GM19395 (cell line): Measurements from ENCODE around the gene COL21A1.
A peak's percentile ranks its signal among the peaks of the same experiment; 100 is the strongest.
"Not testable (repeated sequence)": the region's sequence is repeated elsewhere in the genome, so short reads cannot be mapped to it uniquely, and the experiment has no call there.

Experiments used
- ATAC-seq: cut with Tn5 transposase; IDR thresholded peaks from one replicate; pipeline ENCODE4 v1.9.1; 2021; ENCODE audit warnings: mild to moderate bottlenecking, moderate library complexity; ENCODE audit not compliant: unreplicated experiment

Gene COL21A1

DNA sequence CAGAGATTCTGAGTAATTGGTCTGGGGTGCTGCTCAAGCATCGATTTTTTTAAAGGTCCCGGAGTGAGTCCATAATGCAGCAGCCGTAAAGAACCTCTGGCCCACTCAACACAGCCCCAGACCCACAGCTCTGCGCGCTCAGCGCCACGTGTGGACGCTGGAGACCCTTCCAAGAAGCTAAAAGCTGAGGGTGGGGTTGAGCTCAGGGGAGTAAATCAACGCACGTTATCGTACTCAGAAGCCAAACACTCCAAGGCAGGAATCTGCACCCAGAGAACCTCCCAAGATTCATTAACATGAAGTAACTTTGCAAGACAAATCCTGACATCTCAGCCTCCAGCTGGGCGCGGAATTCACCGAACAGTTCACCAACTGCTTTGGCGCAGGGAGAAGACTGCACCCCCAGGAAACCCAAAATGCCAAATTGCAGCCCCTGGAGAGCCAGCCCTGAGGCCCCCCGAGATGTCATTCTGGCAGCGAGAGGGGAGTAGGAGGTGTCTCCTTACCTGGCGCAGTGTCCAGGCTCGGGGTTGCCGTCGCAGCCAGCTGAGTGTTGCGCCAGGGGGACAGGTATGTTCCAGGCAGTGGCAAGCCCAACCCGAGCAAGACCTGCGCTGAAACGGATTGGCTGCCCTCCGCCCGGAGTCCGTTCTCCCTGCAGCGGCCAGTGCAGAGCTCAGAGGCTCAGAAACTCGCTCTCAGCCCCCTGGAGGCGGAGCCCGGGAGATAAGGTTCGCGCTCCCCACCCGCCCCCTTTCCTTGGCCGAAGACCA lies at the start of gene COL21A1:
COL21A1 (minus strand) TSS at position 700 of the 773 bp plus-strand sequence. CDS start 64,962 bp downstream, outside the sequence.
- ATAC-seq: no peak

DNA sequence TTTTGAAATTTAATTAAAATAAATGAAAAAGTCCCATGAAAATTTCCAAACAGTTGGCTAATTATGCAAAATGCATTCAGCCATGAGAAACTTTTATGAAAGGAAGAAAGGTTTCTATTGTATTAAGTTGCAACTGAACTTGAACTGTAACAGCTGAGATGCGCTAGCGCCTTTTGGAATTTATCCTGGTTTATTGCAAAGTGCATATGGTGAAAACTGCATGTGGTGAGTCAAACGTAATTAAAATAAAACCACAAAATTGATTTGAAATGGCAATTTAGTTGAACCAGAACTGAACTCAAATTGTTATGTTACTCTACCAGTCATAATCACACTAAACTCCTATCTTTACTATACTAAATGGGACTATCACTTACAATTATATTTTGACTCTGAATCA lies 46.4 kb upstream of the COL21A1 start:
- ATAC-seq: no peak

DNA sequence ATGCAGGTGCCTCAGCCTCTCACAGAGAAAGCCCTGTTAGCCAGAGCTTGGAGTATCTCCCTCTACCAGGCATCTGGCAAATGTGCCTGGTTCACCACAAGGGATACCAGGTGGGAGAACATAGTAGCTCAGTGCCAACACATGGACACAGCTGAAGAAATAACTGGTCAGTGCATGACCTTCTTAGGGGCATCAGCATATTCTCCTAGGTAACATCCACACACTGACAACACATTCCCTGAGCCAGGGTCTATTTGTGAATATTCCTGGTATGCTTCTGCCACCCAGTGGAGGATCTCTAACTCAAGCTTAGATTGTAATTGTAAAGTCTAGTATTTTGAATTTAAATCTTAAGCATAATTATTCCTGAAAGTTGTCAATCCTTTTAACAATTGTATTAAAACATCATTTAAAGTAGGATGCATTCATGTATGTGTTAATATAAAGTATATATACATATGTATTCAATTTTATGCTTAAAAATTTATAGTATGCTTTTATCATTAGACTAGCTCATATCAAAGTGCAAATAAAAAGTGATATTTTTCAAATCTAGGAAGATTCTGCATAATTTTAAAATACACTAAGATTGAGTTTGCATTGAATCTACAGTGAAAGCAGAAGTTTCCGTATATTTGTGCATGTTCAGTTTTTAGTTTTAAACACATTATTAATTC lies 45.3 kb upstream of the COL21A1 start:
- no peak for ATAC-seq

DNA sequence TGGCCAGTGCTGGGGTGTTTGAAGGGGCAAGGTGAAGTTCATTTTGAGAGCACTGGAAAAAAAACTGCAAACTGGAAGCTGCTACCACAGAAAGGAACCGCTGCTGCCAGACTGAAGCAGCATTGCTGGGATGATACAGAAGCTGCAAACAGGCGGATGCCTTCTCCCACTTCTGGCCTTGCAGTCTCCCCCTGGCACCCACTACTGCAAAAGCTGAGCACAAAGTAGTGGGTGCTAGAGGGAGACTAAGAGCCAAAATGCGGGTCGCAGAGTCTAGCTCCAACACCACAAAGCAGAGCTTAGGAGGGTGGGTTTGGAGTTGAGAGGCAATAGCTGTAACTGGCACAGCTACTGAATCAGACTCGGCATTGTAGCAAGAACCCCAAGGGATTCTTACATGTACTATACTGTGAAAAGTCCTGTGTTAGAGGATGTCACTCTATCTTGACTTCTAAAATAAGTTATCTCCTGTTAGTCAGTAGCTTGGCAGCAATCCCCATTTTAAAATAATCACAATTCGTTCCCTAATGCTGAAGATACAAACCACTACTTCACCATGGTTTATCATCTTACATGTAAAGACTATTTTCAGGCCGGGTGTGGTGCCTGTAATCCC lies 44.0 kb upstream of the COL21A1 start:
- ATAC-seq: no peak

DNA sequence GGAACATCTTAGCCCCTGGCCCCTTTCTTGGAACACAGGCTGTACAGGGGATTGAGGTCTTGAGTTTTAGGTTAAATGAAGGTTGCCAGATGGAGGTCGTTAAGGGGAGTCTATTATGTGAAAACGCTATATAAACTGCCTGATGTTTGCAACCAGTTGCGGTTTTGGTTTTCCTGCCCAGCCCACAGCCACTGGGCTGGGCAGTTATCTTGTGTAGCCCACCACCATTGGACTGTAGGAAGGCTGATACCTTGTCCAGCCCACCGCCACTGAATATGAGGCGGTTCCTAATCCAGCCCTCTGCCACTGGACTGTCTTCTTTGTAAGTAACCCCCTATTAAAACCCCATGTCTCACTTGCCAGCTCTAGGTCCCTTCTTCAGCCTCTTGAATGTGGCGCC lies 42.3 kb upstream of the COL21A1 start:
- ATAC-seq: no peak

DNA sequence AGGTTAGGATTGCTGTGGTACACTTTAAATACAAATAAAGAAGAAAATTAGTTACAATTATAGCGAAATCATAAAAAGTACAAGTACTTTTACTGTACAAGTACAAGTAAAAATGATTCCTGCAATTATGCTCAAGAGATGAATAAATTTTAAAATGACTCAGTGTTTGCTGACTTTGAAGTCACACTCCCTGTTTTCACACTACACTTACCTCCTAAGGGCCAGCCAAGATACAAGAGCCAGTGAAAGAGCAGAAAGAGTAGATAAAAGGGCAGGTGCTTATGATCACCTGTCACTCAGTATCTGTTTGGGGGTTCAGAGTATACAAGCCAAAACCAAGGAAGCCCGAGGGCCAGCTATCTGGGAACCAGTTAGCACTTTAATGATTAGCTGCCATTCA lies 41.0 kb upstream of the COL21A1 start:
- ATAC-seq: no peak

DNA sequence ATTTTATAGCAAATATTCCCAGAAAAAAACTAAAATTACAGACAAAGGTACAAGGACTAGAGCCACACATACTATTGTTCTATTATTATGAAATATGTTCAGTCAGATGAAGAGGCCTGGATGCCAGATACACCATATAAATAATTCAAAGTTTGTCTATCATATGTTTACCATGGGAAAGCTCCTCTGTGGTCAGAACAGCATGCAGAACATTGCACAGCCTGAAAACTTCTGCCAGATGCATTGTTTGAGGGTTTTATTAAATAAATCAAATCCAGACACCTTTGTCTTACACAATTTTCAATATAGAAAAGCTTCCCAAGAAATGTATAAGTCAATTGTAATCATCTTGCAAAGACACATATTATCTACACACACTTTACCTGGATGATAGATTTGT lies 35.0 kb upstream of the COL21A1 start:
- ATAC-seq: no peak

DNA sequence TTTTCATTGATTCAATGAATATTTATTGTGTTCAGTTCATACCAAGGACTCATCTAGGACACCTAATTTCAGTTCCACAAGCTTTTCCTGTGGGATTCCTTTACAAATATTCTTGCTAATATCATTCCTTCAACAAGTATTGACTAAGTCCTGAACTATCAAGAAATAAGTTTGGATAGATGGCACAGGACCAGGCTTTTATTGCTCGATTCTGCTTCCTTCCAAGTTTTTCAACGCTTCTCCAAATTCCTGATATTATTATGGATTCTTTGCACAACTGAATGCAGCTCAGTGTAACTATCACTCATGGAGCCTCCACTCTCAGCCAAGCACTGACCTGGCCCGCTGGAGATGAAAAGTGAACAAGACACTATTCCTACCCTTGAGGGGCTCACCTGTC lies 32.7 kb upstream of the COL21A1 start:
- ATAC-seq: no peak

DNA sequence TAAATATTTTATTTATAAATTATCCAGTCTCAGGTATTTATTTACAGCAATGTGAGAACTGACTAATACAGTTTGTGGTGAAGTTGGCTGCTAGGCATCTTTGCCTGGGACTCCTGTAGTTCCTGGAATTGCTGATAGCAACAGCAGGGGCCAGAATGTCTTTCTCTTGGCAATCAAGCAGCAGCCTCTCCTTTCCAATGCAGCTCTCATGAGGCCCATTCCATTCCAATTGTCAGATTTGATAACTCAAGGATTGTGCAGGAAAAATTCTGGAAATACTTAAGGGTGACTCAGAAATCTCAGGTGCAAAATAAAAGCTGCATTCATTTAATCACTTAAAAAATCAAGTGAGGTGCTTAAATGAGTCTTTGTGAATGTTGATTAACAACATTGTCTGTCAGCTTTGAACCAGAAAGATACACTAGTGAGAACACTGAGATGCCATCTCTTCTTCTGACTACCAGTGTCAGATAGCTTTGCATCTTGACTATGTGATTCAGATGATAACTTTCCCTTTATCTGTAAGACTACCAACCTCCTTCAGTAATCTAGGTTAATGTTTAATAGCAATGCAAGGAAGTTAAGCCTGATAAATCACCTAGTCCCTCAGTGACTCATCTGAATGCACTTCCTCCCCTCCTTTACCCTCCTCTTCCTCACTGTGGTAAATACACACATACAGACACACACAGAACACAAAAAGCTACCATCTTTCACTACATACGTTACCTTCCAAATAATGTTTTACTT lies 32.1 kb upstream of the COL21A1 start:
- peak; percentile 69 for ATAC-seq

DNA sequence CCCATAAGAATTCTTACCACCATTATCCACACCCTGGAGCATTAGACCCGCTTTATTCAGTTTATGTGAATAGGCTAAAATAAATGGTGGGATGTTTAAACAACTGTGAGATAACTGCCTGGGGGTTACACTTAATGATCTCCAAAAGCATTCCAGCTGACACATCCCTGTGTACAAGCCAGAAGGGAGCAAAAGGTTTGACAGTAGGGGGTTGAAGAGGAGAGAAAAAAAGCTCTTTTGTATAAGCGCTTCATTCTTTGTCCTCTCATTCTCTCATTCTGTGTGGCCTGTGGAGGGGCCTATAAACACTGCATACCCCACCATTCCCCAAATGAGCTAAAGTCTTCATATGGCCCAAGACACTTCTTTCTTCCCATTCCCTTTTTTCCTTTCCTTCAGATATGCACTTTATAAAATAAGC lies 30.8 kb upstream of the COL21A1 start:
- ATAC-seq: no peak

DNA sequence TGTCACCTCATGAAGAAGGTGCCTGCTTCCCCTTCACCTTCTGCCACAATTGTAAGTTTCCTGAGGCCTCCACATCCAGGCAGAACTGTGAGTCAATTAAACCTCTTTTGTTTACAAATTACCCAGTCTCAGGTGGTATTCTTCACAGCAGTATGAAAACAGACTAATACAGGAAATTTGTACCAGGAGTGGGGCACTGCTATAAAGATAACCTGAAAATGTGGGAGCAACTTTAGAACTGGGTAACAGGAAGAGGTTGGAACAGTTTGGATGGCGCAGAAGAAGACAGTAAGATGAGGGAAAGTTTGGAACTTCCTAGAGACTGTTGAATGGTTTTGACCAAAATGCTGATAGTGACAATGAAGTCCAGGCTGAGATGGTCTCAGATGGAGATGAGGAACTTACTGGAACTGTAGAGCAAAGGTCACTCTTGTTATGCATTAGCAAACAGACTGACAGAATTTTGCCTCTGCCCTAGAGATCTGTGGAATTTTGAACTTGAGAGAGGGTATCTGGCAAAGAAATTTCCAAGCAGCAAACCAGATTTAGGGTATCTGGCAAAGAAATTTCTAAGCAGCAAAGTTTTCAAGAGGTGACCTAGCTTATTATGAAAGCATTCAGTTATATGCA lies 23.5 kb upstream of the COL21A1 start:
- no peak for ATAC-seq

DNA sequence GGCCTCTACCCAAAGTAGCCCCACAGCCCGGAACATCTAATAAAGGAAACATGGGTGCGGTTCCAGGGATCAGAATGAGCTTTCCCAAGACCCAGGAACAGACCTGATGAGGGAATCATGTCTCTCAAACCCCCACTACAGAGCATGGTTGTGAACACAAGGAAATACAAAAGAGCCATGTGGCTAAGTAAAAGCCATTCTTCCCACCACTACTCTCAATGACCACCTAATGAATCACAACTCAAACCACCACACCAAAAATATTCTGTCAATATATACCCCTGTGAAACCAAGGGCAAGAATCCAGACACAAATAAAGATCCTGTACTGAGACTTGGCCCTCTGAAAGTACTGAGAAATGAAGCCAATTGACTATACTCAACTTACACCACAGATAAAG lies 20.9 kb upstream of the COL21A1 start:
- ATAC-seq: no peak

DNA sequence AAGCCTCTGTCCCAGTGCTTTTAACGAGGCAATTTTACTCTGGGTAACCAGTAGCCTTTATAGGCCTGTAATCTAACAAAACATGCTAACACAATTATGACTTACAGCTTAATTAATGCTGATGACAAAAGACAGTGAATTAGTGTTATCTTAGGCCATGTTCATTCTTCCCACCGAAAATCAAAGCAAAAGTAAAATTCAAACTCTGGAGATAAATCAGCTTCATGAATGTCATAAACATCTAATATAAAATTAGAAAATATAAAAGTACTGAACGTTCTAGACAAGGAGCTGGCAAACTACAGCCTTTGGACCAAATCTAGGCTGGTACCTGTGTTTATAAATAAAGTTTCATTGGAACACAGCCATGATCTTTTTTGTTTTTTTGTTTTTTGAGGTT lies 18.6 kb upstream of the COL21A1 start:
- no peak for ATAC-seq

DNA sequence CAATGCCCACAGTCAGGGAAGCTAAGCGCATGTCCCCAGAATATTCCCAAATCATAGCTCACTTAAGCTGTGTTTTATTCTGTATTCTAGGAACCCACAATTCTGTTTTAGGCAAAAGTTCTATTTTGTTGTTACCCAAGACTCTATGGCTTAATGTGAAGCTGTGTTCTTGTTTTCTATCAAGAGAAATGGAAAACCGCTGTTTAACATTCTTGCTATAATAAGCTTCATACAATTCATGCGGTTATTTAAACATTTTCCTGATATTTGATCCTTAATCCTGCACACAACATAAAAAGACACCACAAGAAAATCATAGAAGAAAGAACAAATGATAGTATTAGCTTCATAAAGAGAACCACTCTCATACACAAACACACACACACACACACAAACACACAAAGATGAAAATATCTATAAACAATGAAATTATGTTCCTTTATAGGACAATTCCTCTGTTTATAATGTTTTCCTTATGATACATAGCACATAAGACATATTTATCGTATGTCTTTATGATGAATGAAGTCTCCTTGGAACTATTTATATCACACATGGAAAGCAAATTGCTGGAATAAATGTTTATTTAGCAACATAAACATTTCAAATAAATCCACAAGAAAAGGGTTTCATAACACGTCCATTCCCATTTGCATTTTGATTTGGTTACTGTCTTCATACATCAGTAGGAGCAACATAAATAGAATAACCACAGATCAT lies 16.4 kb upstream of the COL21A1 start:
- no peak for ATAC-seq

DNA sequence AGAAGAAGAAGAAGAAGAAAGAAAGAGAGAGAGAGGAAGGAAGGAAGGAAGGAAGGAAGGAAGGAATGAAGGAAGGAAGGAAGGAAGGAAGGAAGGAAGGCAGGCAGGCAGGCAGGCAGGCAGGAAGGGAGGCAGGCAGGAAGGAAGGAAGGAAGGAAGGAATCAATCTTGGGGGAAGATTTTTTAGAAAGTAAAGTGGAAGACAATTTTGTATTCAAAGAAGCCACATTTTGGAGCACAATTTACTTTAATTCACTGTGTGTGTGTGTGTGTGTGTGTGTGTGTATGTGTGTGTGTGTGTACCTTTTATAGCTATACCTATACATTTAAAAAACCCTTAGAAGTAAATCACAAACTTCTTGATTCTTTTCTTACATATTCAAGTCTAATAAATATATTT lies 13.2 kb upstream of the COL21A1 start:
- ATAC-seq: not testable (repeated sequence)

DNA sequence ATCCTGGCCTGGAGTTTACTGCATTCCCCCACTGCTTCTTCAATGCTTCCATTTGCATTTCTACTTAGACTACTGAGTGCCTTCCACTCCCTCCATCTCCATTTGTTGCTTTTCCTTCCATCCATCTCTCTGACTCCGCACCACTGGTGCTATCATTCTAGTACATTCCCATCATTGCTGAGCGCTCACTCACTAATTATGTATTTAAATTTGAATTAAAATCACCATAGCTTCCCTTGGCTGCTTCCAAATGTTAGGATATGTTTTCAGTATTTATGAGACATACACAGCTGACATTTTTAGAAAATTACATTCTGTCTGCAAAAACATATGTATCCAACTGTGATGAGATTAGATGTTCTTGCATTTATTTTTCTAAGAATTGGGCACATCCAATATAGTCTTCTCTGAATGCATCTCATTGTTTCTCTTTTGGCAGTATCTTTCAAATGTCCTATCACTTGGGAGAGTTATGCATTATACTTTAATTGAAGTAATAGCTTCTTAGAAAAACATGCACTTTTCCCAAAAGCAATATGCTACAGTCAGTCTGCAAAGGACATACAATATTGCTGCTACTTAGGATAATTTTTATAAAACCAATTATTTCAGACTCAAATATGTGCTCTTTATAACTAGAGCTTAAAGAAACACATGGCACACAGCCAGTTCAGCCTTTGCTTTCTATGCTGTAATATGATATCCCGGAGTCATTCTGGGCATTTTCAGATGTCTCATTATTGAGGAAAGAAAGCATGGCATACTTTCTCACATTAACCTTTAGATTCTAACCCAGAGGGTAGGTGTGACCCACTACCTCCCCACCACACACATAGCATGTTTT lies 12.1 kb upstream of the COL21A1 start:
- no peak for ATAC-seq

DNA sequence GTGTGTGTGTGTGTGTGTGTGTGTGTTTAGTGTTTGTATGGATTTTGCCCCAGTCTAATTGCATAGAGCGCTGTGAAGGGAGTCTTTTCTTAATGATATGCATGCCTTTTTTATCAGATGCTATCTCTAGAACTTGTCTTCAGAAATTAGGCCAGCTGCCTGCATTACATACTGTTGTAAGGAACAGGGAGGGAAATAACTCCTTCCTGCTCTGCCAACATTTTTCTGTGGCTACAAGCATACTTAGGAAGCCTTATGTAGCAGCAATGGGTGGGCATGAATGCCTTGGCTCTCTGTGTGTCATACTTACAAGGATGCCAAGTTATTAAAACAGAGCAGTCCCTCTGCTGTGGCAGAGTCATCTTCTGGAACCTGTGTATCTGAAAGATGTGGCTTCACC lies 8.0 kb upstream of the COL21A1 start:
- no peak for ATAC-seq

DNA sequence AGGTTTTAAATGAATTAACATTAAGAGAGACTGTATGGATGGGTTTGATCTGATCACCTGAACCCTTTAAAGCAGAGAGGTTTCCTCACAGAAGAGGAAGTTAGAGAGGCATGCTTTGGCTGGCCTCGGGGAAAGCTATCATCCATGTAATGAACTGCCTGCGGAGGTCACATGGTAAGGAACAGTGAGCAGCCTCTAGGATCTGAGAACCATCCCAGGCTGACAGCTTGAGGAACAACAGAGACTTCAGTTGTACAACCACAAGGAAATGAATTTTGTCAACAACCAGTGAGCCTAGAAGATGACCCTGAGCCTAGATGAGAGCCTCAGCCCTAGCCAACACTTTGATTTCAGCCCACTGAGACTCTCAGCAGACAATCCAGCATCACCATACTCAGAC lies 2.9 kb upstream of the COL21A1 start:
- no peak for ATAC-seq

DNA sequence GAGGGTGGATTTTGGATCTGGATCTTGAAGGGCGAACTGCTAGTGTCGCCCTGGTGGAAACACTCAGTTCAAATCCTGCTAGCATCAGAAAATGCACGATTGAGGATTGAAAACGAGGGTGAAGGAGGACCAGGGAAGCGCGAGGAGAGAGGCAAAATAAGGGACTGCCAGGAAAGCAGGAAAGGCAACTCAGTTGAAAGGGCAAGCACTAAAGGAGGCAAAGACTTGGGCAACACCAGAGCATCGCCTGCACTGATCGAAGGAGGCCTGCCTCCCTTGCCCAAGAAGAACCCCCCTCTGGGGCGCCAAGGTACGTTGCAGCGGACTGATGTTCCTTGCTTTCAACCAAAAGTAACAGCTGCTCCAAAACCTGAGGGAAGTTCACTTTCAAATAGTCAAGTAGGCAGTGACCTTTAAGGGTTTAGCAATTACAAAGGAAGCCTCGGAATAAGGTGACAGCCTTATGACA lies 308 bp upstream of the COL21A1 start:
- ATAC-seq: no peak
